AG04450 (cell line): ENCODE data around the gene E2F4. TPM values are rescaled to one million over a fixed set of nuclear protein-coding genes. Genes with fewer than 3 reads are reported as not detected.
A peak's percentile ranks its signal among the peaks of the same experiment; 100 is the strongest.

Experiments used
- CTCF ChIA-PET: fragments of 300-600, 350-600 bp; formaldehyde crosslinking; extraction: SDS; loops from one replicate; lab custom pipeline; 2022; ENCODE audit warnings: antibody characterized with exemption, inconsistent platforms; lab: Charles Lee
- POLR2A ChIA-PET: fragments of 350-600 bp; formaldehyde crosslinking; extraction: SDS; loops from one replicate; lab custom pipeline; 2021; ENCODE audit warnings: antibody characterized with exemption, inconsistent platforms; lab: Yijun Ruan, JAX
- DNase-seq: peaks from one replicate; pipeline ENCODE4 v3.0.0-alpha.2; 2011; ENCODE audit warnings: low read depth, low spot score
- H3K27ac ChIP-seq: one replicate; pipeline ENCODE4 v1.5.1; 2012; ENCODE audit warnings: low read depth, low read length, control low read depth
- H3K27me3 ChIP-seq: one replicate; pipeline ENCODE4 v1.6.0; 2012; ENCODE audit warnings: low read length; ENCODE audit not compliant: control insufficient read depth, insufficient read depth
- H3K4me3 ChIP-seq: 2 replicates; pipeline ENCODE4 v1.5.1; 2011; ENCODE audit warnings: mild to moderate bottlenecking, low read depth, low read length, control low read depth
- H3K9me3 ChIP-seq: 2 replicates; pipeline ENCODE4 v1.5.1; 2012; ENCODE audit warnings: low read length; ENCODE audit not compliant: control insufficient read depth, insufficient read depth
- CTCF ChIP-seq: IDR thresholded peaks from 2 replicates; pipeline ENCODE4 v1.5.1; 2011; ENCODE audit warnings: low read depth, low read length, control low read depth, inconsistent platforms
- polyA plus RNA-seq: library from polyadenylated mRNA; depleted of rRNA; stranded (reverse); fragments of >200 nt; gene quantifications from 2 replicates; pipeline ENCODE4 v1.2.3, GENCODE V29; 2011

The E2F4 gene
- polyA plus RNA-seq, 1 experiment = 50.0 TPM

- H3K27me3 ChIP-seq = no peaks in the 10 kb centered on the region
- ChIA-PET CTCF (interaction anchor here (0.7 kb wide), 1 partner anchor 56 kb away, joined by 5 read pairs; no protein-coding TSS in a partner anchor), POLR2A (interaction anchor here (0.5 to 2.3 kb wide), 5 partner anchors 9 to 172 kb away, joined by 3 to 10 read pairs (median 3); partner anchors contain the start of gene TMEM208)
- no peak overlapping the region for H3K4me3 ChIP-seq
- peaks cover 4% of the 10 kb centered on the region; the same call in 1 of the 2 replicates for H3K9me3 ChIP-seq
- no peak for TF ChIP-seq CTCF
- peak; percentile 67 for DNase-seq
- H3K27ac ChIP-seq = peak overlapping the region; percentile 98
Observed at GRCh38 chr16:67241008-67241900, 49.3 kb downstream of the E2F4 start.

- CTCF ChIA-PET = interaction anchor here (0.6 to 0.7 kb wide), 2 partner anchors 57 to 367 kb away, joined by 5 to 12 read pairs; no protein-coding TSS in a partner anchor
- POLR2A ChIA-PET = interaction anchor here (0.5 to 2.3 kb wide), 4 partner anchors 10 to 372 kb away, joined by 3 to 10 read pairs (median 3); partner anchors contain the start of gene TMEM208
- no peak for DNase-seq
- Histone ChIP-seq H3K27ac (peak overlapping the region; percentile 98), H3K4me3 (no peak overlapping the region), H3K9me3 (no peaks in the 10 kb centered on the region; the same call in 1 of the 2 replicates), H3K27me3 (no peaks in the 10 kb centered on the region)
- no peak for TF ChIP-seq CTCF
Observed at GRCh38 chr16:67242138-67242730, 50.3 kb downstream of the E2F4 start.

GRCh38 chr16:67243481-67243880, 51.5 kb downstream of the E2F4 start:
- Histone ChIP-seq H3K4me3 (no peak overlapping the region), H3K27ac (peak overlapping the region; percentile 12), H3K27me3 (no peaks in the 10 kb centered on the region), H3K9me3 (no peaks in the 10 kb centered on the region; the same call in 1 of the 2 replicates)
- no peak for TF ChIP-seq CTCF
- POLR2A ChIA-PET = interaction anchor here (1.6 to 2.3 kb wide), 3 partner anchors 8 to 16 kb away, joined by 7 to 8 read pairs (median 7); partner anchors contain the start of gene TMEM208
- CTCF ChIA-PET = interaction anchor here (0.8 kb wide), 1 partner anchor 45 kb away, joined by 3 read pairs; the partner anchor contains the start of gene ELMO3
- no peak for DNase-seq

- no peak for DNase-seq
- Histone ChIP-seq H3K4me3 (peak overlapping the region; percentile 86), H3K27me3 (no peaks in the 10 kb centered on the region), H3K27ac (peak overlapping the region; percentile 90), H3K9me3 (no peaks in the 10 kb centered on the region; the same call in 1 of the 2 replicates)
- ChIA-PET CTCF (interaction anchor here (0.5 to 0.6 kb wide), 2 partner anchors 226 to 254 kb away, joined by 3 to 7 read pairs; no protein-coding TSS in a partner anchor), POLR2A (interaction anchor here (0.6 to 2.3 kb wide), 6 partner anchors 9 to 37 kb away, joined by 3 to 8 read pairs (median 6); partner anchors contain the start of gene TMEM208)
- TF ChIP-seq CTCF = no peak
Observed at GRCh38 chr16:67244387-67245185, 52.6 kb downstream of the E2F4 start.
